ENCODE data around the gene STRIT1.

- TF ChIP-seq EZH2 (IDR thresholded peaks at IDR 0.05; ENCODE audit: borderline replicate concordance, low read depth, low read length, severe bottlenecking): no peak
- no peak for TF ChIP-seq CTCF (IDR thresholded peaks at IDR 0.05; ENCODE audit: borderline replicate concordance, extremely low read depth, low read length, poor library complexity, severe bottlenecking)
These were observed 31.2 kb downstream of the STRIT1 start for GRCh38 chr3:155262295-155262694.
